T-helper 1 cell treated with Interleukin-12 subunit alpha and Interleukin-12 subunit beta and Interleukin-4 antibody, amounts not matched to agents 30 ng/mL and 1 ng/mL, for 36 hours (primary cell): ENCODE measurements around the gene ME3. TPM values are rescaled to one million over a fixed set of nuclear protein-coding genes. Genes with fewer than 3 reads are reported as not detected.
"Not testable (repeated sequence)": the region's sequence is repeated elsewhere in the genome, so short reads cannot be mapped to it uniquely, and the experiment has no call there.

Experiments used
- intact Hi-C: fragments of 100-400 bp; cut with micrococcal nuclease; formaldehyde crosslinking; loops from one replicate; pipeline ENCODE4 v1.15.1; 2024
- total RNA-seq: library from RNA; stranded (reverse); gene quantifications from 2 replicates; pipeline ENCODE4 v1.2.3, GENCODE V29; 2022

The ME3 gene
- total RNA-seq, 1 donor from 2014 or later = 4.9 TPM

DNA sequence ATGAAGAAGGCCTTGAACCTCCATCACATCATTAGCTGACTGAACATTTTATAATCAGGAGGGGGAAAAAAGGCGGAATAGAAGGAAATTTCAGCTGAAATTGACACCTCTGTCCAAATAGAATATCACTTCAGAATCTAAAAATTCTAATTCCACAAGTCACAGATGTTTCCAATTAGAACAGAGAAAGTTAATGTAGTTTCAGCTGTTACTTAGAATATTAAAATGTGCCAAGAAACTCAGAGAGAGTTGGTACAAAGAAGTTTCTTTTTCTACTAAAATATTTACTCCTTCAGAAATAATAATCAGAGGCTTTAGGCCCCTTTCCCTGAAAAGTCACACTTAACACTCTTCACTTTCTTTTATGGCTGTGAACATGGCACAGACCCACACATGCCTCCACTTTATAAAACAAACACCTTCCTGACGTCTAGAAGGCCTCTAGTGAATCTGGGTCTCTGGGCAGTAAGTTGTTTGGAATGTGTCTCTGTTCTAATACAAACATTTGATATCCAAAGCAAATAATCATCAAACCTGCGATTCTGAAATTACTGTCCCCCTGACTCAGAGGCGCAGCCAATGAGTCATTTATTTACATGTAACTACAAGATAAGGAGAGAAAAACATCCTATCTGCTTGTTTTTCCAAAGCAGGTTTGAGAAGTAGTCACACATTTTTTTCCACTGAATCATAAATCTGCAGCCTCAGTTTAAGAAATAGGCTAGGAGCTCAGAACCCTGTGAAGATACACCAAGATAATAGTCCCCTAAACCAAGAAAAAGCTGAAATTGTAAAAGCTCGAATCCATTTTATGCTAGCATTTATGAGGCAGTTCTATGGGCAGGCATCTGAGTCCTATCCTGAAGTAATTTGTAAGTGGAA is 148.4 kb downstream of the ME3 start:
- intact Hi-C loops = no loop called here

DNA sequence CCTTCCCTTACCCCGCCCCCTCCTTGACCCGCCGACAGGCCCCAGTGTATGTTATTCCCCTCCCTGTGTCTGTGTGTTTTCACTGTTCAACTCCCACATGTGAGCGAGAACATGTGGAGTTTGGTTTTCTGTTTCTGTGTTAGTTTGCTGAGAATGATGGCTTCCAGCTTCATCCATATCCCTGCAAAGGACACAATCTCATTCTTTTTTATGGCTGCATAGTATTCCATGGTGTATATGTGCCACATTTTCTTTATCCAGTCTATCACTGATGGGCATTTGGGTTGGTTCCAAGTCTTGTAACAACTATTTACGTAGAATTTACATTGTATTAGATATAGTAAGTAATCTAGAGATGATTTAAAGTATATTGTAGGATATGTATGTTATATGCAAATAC is 149.9 kb downstream of the ME3 start:
- intact Hi-C loops = not testable (repeated sequence)

DNA sequence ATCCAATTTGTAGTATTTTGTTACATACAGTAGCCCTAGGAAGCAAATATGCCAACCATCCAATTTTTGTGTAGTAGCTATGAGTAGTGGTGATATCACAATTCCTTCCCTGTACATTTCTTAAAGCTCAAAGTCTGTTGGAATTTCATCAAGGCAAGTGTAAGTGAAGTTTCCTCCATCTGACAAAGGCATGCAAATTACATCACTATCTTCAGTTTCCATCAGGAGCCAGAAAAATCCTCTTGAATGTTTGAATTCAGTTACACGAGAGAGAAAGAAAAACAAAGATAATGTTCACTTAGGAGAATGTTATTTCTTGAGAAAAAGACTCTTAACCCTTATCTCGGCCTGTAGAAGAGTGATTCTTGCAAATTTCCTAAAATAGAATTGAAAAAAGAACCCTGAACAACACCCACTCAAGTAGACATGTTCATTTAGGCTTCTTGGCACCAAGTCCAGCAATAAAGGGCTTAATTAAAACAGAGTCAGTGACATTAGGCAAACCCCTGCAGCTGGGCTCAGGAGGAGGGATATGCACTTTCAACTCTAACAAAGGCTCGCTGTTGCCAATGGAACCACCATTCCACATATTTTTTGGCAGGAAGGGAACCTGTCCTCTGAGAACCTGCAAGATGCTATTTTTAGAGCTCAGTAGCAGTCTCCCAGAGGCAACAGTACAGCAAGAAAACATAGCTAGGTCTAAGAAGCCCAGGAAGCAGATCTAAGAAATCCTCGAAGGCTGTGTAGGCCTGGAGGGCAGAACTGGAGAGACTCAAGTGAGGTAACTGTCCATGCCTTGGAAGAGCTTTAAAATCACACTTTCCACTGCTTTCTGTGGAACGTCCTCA is 153.1 kb downstream of the ME3 start:
- intact Hi-C loops = no loop called here

DNA sequence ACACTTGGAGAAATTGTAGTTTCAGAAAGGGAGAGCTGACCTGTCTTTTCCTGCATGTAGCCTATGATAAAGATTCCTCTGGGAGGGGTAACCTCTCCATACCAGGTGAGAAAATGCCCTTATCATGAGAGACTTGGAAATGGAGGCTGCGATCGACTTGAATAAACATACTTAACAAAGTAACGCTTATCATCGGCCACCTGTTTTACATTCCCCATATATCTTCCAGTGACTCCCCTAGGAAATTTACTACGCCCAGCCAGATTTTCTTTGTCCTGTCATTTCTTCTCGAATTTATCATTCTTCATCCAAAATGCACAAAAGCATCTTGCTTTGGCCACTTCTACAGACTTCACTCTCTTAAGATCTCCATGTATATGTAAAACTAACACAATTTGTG is 154.2 kb downstream of the ME3 start:
- intact Hi-C loops = no loop called here

DNA sequence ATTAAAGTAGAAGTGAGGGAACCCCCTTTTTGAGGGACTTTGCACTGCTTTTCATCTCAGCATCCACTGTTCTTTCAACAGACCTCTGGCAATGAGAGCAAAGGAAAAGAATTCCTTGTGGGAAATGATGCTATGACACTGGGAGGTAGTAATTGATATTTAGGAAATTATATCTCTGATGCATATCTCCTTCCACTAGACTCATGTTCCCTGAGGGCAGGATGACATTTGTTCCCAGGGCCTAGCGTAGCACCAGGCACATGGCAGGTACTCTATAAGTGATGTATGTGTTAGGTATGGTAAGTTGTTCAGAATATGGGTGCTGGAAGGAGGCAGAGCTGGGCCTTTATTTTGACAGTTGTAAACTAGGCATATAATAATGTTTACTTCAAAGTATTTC is 154.9 kb downstream of the ME3 start:
- intact Hi-C loops = no loop called here

DNA sequence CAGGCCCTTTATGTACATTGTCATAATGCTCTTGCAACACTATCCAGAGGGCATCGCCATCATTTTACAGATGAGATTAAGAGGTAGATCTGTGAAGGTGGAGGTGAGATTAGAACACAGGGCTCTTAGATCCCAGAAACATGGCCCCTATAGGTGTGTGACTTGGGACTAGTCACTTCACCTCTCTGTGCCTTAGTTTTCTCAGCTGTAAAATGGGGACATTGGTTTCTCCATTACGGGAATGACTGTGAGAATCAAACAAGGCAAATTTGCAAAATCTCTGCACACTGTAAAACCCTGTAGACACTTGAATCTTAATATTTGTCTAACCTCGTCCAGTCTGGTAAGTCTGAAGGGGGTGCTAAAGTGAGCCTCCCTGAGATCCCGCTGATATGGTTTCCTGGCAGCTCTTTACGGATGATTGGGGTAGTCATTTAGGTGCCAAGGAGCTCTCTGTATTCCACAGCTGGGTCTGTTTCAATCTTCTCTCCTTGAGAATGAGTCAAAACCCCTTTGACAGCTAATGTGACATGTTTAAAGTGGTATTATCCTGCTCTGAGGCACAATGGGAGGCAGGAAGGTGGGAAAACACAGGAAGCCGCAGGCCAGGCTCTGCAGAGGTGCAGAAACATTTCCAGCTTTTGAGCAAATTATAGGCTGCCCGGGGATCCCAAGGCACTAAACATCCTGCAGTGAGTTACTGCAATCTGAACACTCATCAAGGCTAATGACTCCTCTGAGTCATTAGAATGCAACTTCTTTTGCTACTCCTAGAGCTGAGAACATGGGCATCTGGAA is 156.9 kb downstream of the ME3 start:
- intact Hi-C loops = no loop called here

DNA sequence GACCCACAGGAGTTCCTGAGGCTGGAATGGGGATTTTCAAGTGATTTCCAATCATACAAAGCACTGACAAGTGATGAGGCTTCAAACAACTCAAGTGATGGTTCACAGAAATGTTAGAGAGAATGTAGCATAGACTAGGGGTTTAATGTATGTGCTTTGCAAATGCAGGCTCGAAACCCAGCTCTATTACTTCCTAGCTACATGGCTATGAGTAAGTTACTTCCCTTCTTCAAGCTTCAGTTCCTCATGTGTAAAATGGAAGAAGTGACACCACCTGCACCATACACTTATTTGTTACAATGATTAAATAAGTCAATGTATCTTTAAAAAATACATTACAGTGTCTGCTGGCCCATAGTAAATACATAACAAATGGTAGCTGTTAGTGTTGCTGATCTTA is 158.0 kb downstream of the ME3 start:
- intact Hi-C loops = no loop called here

DNA sequence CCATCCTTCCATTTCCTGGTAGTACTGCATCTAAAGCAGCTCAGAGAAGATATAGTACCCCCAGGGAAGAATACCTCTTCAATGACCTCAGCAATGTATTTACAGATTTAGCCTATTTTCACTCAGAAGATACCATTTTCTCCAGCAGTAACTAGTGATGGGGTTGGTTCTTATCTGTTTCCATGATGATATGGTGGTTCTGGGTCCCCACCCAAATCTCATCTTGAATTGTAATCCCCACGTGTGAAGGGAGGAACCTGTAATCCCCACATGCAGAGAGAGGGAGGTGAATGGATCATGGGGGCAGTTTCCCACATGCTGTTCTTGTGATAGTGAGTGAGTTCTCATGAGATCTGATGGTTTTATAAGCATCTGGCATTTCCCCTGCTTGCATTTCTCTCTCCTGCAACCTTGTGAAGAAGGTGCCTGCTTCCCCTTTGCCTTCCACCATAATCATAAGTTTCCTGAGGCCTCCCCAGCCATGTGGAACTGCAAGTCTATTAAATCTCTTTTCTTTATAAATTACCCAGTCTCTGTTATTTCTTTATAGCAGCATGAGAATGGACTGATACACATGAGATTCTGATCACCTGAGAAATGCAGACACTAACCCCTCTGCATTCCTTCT is 158.6 kb downstream of the ME3 start:
- intact Hi-C loops = no loop called here

DNA sequence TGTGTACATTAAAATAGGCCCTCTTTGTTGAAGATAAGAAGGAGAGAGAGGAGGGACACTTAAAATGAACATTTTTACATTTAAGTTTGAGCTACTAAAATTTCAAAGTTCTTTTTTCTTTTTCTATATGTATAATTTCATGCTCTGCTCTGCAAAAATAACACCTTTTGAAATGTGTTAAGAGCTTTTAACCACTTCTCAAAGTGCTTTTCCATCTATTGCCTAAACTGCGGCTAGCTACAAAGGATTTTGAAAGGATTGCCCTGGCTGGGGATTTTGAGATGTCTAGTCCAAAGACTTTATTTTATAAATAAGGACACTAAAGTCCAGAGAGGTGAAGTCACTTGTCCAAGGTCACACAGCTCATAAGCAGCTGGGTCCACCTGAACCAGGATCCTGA is 159.3 kb downstream of the ME3 start:
- intact Hi-C loops = no loop called here

DNA sequence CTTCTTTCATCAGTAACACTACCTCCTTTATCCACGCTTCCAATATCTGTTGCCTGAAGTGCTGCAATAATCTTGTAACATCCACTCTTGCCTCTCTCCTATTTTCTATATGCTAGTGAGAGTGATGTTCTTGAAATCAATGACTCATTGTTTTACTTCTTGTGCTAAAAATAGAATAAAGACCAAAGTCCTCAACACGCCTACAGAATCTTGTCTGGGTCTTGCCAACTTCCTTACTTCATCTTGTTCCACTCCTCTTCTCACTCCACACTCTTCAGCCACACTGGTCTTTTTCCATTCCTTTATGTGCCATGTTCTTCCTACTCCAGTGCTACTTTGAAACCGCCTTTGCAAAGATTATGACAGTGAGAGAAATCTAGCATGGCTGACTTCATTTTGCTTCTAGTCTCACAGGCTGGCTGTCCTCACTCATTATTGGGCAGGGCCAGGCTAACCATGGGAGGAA is 161.3 kb downstream of the ME3 start:
- intact Hi-C loops = no loop called here

DNA sequence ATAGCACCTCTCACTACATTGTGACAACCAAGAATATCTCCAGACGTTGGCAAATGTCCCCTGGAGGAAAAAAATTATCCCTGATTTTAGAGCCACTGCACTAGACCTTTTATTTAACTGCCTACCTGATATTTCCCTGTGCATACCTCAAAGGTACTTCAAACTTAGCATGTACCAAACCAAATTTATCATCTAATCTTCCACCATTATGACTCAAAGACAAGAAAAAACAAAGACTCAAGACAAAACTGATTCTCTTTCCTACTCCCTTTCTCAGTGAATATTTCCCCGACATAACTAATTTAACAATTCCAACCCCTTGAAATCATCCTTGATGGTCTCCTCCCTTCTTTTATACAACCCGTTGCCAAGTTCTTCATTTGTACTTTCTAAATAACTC is 161.7 kb downstream of the ME3 start:
- intact Hi-C loops = no loop called here

DNA sequence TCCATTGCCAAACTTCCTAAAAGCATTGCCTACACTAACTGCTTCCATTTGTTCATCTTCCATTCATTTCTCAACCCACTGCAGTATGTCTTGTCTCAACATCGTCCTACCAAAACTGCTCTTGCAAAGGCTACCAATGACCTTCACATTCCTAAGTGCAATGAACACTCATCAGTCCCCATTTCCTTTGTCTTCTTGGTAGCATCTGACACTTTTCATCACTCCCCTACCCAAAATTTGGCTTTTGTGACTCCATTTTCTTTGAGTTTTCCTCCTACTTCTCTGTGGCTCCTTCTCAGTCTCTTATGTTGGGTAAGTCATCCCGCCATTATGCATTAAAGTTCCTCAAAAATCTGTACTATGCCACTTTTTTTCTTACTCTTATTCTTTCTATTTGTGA is 162.3 kb downstream of the ME3 start:
- intact Hi-C loops = no loop called here

DNA sequence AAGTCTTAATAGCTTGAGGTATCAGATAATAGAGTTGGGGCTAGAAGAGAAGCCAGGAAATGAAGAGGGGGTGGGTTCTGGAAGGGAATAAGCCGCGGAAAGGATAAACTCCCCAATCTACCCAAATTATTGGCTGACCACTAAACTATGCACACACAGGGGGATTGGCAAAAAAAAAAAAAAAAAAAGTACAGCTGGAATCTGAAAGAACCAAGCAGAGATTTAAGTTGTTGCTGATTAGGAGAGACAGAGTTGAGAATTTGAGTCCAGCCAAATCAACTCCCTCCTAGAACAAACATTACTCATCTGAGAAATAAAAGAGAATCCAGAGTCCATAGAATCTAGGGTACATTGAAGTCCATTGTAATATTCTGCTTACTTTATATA is 162.8 kb downstream of the ME3 start:
- intact Hi-C loops = no loop called here

DNA sequence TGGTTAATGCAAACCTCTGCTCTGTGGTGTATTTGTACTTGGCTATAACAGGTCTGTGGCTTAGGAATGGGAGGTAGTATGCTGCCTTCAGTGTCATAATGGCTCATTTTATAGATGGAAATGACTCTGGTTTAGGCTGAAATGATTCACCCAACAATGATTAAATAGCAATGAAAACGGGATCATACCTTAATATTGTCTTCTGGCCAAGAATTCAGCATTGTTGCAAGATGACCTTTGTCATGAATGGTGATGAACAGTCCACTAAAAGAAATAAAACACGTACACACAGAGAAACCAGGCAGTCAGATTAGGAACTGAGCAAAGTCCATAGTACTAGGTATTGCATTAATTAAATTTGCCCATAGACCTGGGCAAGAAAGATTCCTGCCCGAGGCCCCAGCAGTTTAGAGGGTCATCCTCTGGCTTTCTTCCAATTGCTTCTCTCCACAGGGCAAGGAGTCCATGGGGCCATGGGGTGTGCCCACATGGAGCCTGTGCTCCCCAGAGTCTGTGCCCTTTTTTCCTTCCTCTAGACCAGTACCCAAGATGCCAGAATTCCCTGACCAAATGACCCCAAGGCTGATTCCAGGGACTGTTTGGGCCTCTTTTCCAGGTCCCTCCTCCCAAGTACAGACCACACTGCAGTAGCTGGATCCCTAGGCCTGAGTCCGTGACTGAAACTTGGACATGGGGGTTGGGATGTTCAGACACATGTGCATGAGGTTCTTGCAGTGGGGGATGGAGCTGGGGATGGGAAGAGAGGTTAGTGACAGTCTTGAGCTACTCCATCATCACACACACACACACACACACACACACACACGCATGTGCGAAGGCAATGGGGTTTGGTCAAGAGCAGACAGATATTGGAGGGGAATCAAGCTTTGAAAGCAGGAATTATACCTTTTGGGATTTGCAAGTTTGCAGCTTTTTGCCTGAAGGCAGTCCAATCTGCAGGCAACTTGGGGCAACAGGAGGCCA is 163.5 kb downstream of the ME3 start:
- intact Hi-C loops = no loop called here

DNA sequence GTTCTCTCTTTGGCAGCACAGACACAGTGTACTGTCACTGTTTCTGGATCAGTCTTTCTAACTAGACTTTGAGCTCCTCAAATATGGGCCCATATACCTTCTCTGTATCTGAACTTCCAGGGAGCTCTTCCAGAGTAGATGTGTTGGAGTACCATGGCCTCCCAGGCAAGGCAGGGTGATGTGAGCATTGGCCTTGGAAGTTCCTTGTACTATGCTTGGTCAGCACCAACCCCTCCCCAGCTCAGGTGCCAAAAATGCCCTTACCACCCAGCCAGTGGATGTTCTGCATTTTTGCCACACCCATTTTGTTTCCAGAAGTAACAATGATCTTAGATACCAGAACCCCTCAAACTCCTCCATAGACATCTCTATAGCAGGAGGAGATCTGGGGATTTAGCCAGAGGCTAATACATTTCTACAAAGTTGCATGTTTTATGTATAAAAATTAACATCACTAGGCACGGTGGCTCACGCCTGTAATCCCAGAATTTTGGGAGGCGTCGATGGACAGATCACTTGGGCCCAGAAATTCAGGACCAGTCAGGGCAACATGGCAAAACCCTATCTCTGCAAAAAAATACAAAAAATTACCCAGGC is 165.1 kb downstream of the ME3 start:
- intact Hi-C loops = no loop called here

DNA sequence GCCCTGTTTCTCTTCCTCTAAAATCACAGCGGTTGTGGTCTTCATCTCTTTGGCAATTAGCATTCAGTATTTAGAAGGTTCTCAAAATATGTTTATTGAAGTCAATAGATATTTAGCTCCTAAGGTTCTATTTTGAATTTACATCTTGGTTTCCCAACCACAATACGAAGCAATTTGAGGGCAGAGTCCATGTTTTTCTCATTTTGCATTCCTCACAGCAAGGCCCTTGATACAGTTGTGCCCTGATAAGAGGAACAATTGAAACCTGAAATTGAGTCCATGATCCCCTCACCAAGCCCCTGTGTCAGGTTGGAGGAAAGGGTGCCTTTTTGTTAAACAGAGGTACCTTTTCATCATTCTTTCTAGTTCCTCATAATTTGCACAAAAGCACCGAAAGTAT is 166.2 kb downstream of the ME3 start:
- intact Hi-C loops = no loop called here

DNA sequence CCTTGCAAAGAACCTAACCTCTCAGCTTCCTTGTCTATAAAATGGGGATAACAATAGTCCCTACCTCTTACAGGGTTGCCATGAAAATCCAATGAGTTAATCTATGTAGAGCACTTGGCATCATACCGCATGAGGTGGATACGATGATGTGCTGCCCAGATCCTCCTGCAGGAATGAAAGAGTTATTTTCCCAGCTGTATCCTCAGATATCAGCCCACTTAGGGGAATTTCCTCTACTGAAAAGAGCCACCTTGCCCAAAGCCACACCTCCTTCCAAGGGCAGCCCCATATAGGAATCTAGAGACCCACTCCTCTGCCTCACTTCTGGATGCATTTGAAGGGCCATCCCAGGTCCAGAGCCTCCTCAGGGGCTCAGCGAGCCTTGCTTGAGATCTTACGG is 169.3 kb downstream of the ME3 start:
- intact Hi-C loops = no loop called here

DNA sequence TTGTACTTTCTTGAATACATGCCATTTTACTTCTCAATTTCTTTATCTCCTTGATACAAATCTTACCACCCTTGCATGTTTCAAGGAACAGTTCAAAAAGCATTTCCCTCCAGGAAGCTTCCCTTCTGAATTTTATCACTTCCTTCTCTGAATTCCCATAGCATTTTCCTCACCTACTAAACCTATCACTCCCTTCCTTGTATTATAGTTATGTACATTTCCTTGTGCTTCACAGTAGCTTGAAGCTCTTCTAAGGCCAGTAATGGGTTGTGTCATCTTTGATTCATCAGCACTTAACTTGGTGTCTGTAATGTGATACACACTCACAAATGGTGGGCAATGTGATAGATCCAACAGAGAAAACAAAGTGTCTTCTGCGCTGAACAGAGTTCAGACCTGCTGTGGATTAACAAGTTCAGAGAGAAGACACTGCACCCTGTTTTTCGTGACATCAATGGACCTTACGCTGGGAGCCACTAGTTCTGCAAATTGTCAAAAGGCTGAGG is 170.2 kb downstream of the ME3 start:
- intact Hi-C loops = no loop called here

DNA sequence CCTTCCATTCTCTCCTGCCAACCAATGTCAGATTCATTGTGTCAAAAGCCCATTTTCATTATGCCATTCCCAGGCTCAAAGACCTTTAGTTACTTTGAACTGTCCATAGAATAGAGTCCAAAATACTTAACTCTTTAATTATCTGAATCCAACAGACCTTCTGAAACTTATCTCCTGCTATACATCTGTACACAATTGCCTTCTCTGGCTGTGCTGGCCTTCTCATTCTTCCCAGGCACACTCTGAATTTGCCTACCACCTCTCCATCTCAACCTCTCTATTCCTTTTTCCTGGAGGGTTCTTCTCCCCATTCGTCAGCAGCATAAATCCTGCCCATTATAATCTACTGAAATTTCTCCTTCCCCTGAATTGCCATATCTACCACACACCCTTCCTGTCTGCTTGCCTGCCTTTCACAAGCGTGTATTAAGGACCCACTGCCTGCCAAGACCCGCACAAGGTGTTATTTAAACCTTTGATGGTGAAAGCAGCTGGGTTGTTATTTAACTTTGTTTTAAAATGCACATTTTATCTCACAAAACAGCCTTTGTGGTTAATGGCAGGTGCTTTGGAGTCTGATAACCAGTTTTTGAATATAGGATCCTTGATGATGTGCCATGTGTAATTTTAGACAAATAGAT is 171.8 kb downstream of the ME3 start:
- intact Hi-C loops = no loop called here
